Activated CD4-positive, alpha-beta T cell treated with anti-CD3 and anti-CD28 coated beads, Interleukin-2, amount 50 U/mL, for 24 hours (primary cell): ENCODE data around the gene MAP3K3.
A peak's percentile ranks its signal among the peaks of the same experiment; 100 is the strongest.

Experiments
- DNase-seq, 2 donors: peaks; one replicate each; pipeline ENCODE4 v3.0.0-alpha.2; 2020; ENCODE audit warnings: low read depth in 1 of 2, low spot score in 1 of 2

The MAP3K3 gene

DNA sequence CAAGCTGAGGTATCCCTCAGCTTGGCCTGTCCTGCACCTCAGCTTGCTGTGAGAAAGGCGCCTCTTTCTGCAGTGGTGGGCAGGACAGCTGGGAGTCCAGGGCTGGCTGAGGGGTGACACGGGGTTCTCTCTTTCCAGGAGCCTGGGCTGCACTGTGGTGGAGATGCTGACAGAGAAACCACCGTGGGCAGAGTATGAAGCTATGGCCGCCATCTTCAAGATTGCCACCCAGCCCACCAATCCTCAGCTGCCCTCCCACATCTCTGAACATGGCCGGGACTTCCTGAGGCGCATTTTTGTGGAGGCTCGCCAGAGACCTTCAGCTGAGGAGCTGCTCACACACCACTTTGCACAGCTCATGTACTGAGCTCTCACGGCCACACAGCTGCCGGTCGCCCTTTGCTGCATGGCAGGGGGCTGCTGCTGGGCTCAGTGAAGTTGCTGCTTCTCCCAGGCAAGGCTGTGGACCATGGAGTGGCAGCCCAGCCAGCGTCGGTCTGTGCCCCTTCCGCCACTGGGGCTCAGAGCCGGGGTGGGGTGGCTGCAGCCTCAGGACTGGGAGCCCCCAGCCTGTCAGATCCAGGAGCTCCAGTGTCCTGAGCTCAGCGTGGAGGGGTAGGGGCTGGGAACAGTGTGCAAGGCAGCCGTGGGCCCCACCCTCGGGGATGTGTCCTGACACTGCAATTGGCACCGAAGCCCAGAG is 71.3 kb downstream of the MAP3K3 start:
- DNase-seq = no peak

DNA sequence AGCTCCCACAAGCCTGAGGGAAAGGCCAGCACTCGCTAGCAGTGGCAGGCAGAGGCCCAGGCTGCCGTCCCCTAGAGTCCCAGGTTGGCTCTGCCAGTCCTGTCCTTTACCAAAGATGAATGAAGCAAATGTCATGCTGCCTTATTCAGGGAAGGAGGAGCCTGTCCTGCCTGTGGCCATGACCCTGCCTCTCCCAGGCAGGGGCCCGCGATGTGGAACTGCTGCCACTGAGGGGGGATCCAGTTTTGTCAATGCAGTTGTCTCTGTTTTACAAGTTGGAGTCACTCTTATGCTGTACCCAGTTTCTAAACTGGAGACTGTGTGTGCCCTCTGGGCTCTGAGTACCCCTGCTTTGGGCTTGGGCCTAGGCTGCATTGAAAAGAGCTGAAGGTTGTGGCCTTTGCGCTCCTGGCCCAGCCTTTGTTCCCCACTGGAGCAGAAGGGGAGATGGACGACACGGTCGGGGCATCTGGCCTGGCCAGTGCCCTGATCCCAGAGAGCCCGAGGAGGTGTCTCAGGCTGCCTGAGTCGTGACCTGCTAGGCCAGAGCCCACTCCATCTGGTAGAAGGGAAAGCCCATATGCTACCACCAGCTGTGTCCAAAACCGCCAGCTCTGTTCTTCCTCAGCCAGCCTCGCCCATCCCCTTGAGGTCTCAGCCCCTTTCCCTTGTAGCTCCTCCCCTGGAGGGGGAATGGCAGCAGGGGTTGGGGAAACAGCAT is 72.2 kb downstream of the MAP3K3 start:
- DNase-seq = no peak

DNA sequence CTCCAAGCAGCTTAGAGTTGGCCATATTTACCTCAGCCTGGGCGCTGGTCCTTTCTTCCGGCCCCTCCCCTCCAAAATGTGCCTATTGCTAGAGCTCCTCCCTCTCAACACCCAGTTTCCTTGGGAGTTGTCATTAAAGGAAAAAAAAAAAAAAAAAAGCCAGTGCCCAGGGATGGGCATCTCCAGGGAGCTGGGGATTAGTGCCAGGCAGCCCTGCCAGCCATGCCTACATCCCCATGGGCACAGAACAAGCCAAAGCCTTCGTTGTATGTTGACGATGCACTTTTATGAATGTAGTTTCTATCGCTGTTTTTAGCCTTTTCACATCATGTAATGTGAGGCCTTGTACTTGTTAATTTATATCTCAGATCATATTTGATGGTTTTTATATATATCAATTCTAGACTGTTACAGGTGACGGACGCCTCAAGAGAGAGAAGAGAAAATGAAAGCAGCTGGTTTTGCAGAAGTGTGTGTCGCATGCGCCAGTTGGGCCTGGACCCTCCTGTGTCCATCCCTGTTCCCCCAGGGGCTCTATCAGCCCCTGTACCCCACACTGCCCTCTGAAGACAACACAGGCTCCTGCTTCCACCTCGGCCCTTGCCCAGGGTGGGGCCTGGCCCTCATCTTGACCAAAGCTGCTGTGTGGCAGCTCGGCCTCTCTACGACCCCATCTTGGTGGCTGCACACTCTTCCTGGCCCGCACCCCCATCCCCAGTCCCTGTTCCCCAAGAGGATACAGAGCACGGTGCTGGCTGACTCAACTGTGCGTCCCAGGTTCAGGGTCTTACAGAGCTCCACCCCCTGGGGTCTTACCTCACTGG is 72.9 kb downstream of the MAP3K3 start:
- DNase-seq = no peak

DNA sequence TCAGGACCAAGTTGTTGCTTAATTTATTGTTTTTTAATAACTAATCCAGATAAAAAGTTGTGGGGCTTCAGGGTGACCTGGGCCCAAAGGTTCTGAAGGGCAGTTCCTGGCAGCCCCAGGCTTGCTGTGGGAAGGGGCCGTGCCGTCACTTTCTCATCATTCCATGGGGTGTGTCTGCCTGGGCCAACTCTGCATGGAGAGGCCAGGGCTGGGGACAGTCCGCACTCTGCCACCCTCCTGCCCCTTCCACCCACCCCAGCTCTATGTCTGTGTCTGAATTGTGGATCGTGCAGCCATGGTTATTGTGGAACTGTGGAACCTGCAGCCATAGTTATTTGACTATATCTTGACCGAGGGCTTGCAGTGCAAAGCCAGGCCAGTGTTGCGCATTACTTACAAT is 73.7 kb downstream of the MAP3K3 start:
- DNase-seq = no peak

DNA sequence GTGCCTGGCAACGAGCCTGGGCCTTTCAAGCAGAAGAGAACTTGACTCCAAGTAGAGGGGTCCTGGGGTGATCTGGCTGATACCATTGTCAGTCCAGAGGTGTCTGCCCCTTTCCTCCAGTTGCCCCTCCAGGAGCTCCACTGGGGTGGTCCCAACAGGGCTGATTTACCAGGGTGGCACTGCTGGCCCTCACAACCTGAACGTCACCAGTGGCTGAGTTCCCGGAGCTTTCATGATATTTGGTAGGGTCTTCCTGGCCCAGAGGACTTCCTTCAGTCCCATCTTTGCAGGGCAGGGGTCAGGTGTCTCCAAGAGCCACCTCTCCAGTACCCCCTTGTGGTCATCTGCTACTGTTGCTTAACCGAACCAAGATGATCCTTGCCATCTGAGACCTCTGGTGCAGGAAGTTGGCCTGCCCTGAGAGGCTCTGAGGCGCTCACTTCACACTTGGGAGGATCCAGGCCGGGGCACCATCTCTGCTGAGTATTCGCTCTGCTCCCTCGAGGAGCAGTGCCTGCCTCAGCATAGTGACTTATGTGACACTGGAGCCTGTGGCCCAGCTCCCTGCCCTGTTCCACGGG is 74.3 kb downstream of the MAP3K3 start:
- DNase-seq = peak in 1 of 2 donors; percentile 23

DNA sequence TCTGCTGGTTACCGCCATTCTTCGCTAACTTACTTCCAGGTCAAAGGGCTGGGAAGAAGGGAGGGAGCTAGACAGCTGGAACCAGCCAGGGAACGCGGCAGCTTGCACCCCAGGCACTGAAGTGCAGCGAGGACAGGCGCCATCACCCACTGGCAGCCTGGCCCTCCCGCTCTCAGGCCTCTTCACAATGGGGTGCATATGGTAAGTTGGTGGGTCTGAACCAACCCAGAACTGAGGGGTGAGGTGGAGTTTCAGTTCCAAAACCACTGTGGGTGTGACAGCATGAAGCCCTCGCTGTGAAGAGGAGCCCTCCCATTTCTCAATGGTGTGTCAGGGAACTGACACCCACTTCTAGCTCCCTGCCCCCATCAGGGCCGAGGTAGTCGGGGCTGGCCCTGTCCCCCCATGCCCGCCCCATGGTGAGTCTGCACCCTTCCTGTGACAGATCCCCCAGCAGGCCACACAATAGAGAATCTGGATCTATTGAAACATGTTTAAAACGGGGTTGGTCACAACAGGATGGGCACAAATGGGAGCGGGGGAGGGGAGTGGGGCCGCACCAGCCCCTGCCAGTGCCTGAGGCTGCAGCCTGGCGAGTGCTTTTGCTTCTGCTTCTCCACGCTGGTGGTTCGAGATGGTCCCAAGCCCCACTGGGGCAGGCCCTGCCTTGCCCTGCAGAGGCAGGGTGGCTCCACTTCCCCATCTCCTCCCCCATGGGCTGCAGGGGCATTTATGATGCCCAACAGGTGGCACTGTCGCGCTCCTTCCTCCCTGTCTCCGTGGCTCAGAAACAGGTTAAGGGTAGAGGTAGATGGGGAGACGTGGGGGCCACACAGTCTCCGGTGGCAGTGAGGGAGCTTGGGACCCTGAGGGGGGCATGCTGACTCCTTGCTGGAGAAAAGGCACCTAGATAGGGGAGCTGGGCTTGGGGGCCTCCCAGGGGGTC is 75.4 kb downstream of the MAP3K3 start:
- peak; percentile 51 to 70 for DNase-seq

DNA sequence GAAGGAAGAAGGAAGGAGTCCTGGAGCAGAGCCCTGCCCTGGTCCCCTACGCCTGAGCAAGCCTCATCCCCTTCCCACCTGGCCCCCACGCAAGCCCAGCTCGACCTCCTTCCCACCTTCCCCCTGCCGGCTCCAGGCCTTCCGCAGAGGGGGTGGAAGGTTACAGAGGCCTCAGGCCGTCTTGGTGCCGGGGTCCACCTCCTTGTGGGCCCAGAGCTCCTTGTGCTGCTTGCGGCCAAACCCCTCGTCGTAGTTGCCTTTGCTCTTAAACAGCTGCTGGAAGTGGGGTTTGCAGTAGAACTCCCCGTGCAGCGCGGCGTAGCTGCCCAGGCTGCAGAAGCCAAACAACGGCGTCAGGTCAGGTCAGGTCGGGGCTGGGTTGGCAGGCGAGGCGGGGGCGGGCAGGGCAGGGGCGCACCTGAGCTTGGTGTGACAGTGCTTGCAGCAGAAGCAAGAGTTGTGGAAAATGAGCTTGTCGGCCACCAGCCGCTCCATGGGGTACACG is 76.2 kb downstream of the MAP3K3 start:
- DNase-seq = no peak

DNA sequence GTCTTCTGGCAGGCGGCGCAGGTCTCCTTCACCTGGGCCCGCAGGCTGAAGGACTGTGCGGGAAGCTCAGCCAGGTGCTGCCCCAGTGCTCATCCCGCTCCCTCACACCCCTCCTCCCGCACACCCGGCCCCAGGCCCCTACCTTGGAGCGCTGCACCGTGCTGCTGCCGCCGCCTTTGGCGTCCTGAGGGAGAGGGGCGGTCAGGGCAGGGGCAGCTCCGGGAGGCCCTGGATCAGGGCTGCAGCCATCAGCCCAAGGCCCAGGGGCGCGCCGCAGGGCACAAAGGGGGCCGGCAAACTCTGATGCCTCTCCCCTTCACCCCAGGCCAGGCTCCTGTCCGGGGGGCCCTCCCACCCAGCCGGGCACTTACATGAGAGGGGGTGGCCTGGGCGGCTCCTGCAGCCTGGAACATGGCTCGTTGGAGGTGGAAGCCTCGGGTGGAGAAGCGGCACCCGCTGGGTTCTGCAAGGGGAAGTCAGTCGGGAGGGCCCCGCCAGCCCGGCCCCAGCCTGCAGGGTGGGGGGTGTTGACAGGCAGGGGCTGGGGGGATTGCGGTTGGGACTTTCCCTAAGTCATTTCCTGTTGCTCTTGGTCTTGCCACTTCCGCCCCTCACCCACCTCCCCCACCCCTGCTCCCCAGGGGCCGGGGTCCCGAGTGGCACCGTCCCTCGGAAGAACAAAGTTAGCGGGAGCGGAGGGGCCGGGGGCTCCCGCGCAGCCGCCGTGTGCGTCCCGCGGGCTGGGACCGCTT is 76.8 kb downstream of the MAP3K3 start:
- DNase-seq = peak; percentile 49 to 74

DNA sequence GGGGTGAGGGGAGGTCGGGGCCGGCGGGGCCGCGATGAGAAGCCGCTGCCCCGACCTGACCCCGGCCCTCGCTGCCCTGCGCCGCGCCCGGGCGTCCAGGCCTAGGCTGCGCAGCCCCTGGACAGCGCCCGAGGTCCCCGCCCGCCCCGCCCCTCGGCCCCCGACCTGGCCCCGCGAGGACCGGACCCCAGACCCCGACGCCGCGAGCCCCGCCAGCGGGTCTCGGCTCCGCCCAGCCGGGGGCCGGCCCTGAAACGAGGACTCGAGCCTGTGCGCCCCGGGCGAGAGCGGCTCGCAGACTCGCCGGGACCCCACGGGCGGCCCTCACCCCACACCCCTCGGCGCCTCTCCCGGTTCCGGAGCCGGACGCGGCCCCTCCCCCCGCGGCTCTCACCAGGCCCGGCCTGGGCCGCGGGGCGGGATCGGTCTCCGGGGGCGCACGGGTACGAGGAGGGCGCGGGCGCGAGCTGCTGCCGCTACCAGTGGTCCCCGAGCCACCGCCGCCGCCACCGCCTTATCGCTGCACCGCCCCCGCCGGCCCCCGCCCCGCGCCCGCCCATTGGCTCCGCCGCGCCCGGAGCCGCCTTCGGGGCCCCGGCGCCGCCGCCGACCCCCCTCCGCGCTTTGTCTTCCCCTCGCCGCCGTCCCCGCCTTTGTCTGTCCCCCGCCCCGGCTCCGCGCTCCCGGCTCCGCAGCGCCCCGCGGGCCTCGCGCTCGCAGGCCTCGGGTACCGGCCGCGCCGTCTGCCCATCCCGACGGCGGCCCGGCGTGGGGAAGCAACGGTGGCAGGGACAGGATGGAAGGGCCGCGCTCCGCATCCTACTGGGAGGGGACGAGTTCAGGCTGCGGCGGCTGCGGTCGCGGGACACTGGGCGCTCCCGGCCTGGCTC is 77.7 kb downstream of the MAP3K3 start, which contains the start of gene LIMD2:
Gene LIMD2 (minus strand): TSS at position 488 of the 890 bp plus-strand sequence. CDS start 827 bp downstream, outside the sequence.
- peak; percentile 55 to 64 for DNase-seq

DNA sequence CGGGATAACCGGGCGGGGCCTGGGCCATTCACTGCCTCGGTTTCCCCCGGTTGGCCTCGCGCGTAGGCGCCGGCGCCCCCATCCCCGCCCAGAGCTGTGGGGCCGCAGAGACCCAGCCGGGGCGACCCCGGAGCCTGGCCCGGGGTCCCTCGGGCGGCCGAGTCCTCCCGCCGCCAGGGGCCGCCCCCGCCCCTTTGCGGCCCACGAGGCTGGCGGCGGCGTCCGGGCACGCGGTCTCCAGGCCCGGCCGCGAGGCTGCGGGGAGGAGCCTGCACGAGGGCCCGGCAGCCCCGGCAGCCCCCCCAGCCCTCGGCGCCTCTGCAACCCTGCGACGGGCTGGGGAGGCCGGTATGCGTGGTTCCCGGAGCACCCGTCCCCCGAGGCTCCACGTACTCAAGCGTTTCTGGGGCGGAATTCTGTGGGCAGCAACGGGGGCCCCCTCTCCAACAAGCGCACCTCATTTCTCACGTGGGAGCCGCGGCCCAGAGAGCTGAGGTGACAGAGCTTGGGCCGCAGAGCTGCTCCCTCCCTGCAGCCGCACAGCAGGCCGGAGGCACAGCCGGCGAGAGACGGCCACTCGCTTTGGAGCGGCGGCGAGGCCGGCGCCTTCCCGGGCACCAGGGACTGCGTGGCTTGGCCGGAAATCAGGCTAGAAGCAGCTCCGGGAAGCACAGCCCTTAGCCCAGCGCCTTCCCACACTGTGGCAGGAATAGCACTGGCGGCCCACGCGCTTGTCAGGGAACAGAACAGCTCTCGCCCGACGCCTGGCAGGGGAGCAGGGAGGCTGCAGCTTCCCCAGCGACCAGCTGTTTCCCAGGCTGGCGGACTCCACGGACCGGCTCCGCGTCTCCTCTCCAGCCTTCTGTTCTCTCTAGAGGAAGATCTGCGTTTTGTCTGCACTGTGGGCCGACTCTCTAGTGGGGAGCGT is 78.6 kb downstream of the MAP3K3 start:
- peak in 1 of 2 donors; percentile 35 for DNase-seq

DNA sequence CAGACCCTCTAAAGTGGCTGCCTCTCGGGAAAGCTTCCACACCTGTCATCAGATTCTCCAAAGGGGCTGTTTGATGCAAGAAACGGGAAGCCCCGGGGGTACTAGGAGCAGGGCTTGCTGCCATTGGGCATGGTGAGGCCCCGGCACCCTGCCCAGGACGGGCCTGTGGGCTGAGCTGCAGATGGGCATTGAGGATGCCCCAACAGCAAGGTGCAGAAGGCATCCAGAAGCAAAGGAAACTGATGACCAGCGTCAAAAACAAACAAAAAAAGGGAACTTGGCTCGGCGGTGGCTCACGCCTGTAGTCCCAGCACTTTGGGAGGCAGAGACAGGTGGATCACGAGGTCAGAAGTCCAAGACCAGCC is 79.2 kb downstream of the MAP3K3 start:
- no peak for DNase-seq

DNA sequence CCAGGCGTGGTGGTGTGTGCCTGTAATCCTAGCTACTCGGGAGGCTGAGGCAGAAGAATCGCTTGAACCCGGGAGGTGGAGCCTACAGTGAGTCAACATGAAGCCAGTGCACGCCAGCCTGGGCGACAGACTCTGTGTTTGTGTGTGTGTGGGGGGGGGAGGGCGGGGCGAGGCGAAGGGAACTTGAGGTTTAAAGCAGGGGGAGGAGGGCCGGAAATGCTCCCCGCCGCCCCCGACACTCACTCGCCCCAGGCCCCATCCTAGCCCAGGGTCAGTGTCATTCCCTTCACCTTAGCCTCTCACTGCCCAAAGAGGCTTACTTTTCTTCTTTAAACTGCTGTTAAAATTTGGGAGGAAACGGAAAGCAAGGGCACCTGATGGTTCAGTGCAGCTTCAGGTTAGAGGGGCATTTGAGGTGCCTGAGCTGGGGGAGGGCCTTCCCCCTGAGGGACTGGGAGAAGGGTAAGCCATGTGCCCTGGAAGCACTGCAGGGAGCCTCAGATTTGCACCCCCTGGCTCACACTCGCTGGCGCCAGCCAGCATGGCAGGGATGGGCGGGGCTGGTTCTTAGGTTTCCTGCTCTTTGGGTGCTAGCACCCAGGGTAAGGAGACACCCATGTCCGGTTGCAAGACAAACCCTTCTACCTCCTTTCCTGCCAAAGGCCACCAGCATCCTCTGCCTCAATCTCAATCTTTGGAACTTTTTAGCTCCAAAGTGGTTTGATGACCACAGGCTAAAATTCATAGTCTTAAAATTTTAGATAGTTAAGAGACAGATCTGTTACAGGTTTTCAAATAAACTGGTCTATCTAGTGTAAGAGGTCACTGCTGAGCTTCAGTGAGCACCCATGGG is 79.9 kb downstream of the MAP3K3 start:
- peak in 1 of 2 donors; percentile 72 for DNase-seq

DNA sequence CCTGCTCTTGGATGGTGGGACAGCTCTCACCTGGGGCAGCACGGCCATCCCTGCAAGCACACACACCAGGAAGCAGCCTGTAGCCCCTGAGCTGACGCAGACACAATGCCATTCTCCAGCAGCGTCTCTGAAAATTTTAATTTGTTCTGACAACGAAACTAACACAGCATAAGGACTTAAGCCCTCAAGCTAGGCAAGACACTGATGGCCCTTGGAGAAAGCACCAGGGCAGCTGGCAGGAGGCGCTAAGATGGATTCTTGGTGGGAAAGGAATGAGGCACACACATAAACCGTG is 80.5 kb downstream of the MAP3K3 start:
- no peak for DNase-seq

DNA sequence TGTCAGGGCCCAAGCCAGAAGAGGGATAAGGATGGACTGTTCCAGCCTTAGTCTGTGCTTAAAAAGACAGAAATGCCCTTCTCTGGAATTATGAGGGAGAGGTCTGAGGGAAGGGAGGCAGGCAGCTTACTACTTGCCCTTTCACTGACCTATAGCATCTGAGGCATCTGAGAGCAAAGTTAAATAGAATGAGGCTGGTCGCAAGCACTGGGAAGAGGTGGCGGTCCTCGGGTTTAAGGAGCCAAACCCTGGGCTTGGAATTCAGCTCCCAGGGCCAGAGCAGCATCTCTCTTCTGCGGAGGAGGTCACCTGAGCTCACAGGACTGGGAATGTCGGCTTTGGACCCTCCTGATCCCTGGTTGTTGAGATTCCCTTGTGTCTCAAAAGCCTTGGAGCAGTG is 80.8 kb downstream of the MAP3K3 start:
- DNase-seq = no peak

DNA sequence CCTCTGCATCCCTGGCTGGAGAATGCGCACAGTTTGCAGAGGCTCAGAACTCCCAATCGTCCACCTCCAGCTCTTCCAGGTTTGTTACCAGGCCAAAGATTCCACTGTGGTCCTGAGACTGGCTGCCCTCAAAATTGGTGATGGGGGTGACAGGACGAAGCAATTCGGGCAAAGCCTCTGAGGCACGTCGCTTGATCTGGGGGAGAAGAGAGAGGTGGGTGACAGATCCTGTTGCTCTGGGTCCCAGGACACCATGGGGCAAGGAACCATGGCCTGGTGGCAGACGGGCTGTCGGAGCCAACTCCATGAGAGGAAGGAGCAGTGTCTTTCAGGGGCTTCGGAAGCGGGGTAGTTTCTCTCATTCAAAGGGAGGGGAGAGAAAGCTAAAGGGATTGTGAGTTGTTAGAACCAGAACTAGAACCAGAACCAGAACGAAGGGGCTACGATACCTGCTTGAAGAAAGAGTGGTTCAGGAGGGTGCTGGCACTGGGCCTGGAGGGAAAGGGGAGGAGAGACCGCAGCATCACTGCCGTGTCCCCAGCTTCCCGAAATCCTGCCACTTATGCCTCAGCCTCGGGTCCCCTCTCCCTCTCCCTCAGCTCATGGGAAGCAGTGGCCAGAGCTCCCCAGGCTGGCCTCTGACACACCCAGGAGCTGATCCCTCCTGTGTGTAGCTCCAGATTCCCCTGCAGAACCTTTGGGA is 81.5 kb downstream of the MAP3K3 start:
- DNase-seq = no peak

DNA sequence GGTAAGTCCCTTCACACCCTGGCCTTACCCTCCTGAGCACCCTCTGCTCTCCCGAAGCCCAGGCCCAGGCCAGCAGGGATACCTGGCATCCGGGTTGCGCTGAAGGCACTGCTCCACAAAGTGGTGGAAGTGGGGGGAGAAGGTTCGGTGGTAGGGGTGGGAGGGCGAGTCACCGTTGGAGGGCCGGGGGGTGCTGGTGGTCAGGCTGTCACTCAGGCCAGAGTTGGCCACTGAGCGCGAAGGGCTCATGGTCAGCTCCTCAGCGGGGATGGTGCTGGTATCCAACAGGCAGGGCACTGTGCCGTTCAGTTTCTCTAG is 82.0 kb downstream of the MAP3K3 start:
- DNase-seq = no peak
